MCF 10A (cell line): ENCODE results near the gene HEPACAM2. TPM values are rescaled to one million over a fixed set of nuclear protein-coding genes. Genes with fewer than 3 reads are reported as not detected.

Experiments
- BruUV-seq: library from RNA; stranded (reverse); fragments of 400-500 nt; replicated peaks from 2 replicates; lab custom pipeline; 2021; lab: Mats Ljungman, UMichigan
- CTCF ChIA-PET: fragments of 300-600 bp; sonication (Branson Sonifier 250); formaldehyde crosslinking; extraction: SDS; loops from one replicate; lab custom pipeline; 2021; ENCODE audit warnings: antibody characterized with exemption, inconsistent platforms; lab: Yijun Ruan, JAX
- POLR2A ChIA-PET: fragments of 300-600, 350-650 bp; sonication (Branson Sonifier 250); formaldehyde crosslinking; extraction: SDS; loops from one replicate; lab custom pipeline; 2020; ENCODE audit warnings: antibody characterized with exemption, inconsistent platforms; lab: Yijun Ruan, JAX
- DNase-seq: peaks from one replicate; pipeline ENCODE4 v3.0.0-alpha.2; 2018; ENCODE audit not compliant: unreplicated experiment
- H3K27ac Mint-ChIP-seq: one replicate; pipeline ENCODE4 v1.8.0; 2022; ENCODE audit warnings: mild to moderate bottlenecking, low read depth, mixed read lengths; ENCODE audit not compliant: unreplicated experiment
- H3K27me3 Mint-ChIP-seq: one replicate; pipeline ENCODE4 v1.8.0; 2022; ENCODE audit warnings: mixed read lengths; ENCODE audit not compliant: insufficient read depth, unreplicated experiment
- H3K36me3 Mint-ChIP-seq: one replicate; pipeline ENCODE4 v1.8.0; 2022; ENCODE audit warnings: mild to moderate bottlenecking, moderate library complexity, mixed read lengths; ENCODE audit not compliant: insufficient read depth, unreplicated experiment
- H3K4me1 Mint-ChIP-seq: one replicate; pipeline ENCODE4 v1.8.0; 2022; ENCODE audit warnings: mixed read lengths; ENCODE audit not compliant: insufficient read depth, unreplicated experiment
- H3K4me3 Mint-ChIP-seq: one replicate; pipeline ENCODE4 v1.8.0; 2022; ENCODE audit warnings: mild to moderate bottlenecking, moderate library complexity, mixed read lengths; ENCODE audit not compliant: unreplicated experiment
- H3K9me3 Mint-ChIP-seq: one replicate; pipeline ENCODE4 v1.8.0; 2022; ENCODE audit warnings: mixed read lengths; ENCODE audit not compliant: unreplicated experiment
- intact Hi-C: fragments of 100-400 bp; cut with micrococcal nuclease; formaldehyde crosslinking; loops from 2 replicates; pipeline ENCODE4 v1.14.1; 2022
- total RNA-seq: library from RNA; stranded (reverse); gene quantifications from 2 replicates; pipeline ENCODE4 v1.2.3, GENCODE V29; 2022
- TF ChIP-seq, protein P1 (sequence below): fragments of 200-600 bp; IDR thresholded peaks from one replicate; pipeline ENCODE4 v1.8.0; 2022; ENCODE audit warnings: antibody characterized with exemption, mild to moderate bottlenecking; ENCODE audit not compliant: unreplicated experiment

Gene HEPACAM2
- total RNA-seq, 1 experiment from 2014 or later = not detected

- H3K36me3 Mint-ChIP-seq = no peaks in the 10 kb centered on the region
Measured at GRCh38 chr7:93249491-93250148, 23.4 kb upstream of the HEPACAM2 start.

GRCh38 chr7:93245525-93246432 is 19.5 kb upstream of the HEPACAM2 start:
- POLR2A ChIA-PET = interaction anchor here (0.7 to 1.3 kb wide), 2 partner anchors 14 to 121 kb away, joined by 3 to 4 read pairs; partner anchors contain the start of gene VPS50
- Mint-ChIP-seq H3K27ac (no peak overlapping the region), H3K4me3 (no peak overlapping the region), H3K9me3 (no peaks in the 10 kb centered on the region), H3K36me3 (no peaks in the 10 kb centered on the region), H3K4me1 (no peaks in the 10 kb centered on the region), H3K27me3 (no peaks in the 10 kb centered on the region)
- DNase-seq = peak; percentile 34
- no TSS peak for BruUV-seq
- intact Hi-C loops = loop anchor here (1.0 to 2.0 kb wide), 3 partner anchors 129 to 306 kb away; no protein-coding TSS in a partner anchor
- CTCF ChIA-PET = interaction anchor here (0.6 to 4.5 kb wide), 18 partner anchors 9 to 885 kb away, joined by 3 to 32 read pairs (median 4); partner anchors contain the start of gene VPS50
- TF ChIP-seq, protein P1, sequence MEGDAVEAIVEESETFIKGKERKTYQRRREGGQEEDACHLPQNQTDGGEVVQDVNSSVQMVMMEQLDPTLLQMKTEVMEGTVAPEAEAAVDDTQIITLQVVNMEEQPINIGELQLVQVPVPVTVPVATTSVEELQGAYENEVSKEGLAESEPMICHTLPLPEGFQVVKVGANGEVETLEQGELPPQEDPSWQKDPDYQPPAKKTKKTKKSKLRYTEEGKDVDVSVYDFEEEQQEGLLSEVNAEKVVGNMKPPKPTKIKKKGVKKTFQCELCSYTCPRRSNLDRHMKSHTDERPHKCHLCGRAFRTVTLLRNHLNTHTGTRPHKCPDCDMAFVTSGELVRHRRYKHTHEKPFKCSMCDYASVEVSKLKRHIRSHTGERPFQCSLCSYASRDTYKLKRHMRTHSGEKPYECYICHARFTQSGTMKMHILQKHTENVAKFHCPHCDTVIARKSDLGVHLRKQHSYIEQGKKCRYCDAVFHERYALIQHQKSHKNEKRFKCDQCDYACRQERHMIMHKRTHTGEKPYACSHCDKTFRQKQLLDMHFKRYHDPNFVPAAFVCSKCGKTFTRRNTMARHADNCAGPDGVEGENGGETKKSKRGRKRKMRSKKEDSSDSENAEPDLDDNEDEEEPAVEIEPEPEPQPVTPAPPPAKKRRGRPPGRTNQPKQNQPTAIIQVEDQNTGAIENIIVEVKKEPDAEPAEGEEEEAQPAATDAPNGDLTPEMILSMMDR = peak; percentile 40

More at GRCh38 chr7:93249491-93250148, 23.4 kb upstream of the HEPACAM2 start:
- Mint-ChIP-seq H3K4me1 (no peaks in the 10 kb centered on the region), H3K4me3 (no peak overlapping the region), H3K9me3 (no peaks in the 10 kb centered on the region), H3K27ac (no peak overlapping the region), H3K27me3 (no peaks in the 10 kb centered on the region)
- TF ChIP-seq, protein P1 = no peak
- BruUV-seq = no TSS peak
- no peak for DNase-seq
- POLR2A ChIA-PET = no interaction called here
- CTCF ChIA-PET = interaction anchor here (0.7 kb wide), 2 partner anchors 610 to 1040 kb away, joined by 3 read pairs; no protein-coding TSS in a partner anchor
- intact Hi-C loops = no loop called here

DNA sequence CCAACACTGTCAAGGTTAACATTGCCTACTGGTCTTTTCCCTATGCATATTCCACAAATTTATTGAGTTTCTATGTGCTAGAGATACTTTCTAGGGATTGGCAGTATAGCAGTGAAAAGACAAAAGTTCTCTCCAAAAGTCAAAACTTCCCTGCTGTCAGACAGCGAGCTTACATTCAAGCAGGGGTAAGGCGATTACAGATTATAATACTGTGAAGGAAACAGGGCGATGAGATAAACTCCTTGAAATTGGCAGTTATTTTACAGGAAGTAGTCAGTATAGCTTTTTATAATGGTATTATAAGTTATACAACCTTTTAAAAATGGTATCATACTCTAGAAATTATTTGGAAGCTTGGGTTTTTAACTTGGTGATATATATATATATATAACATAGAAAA is 15.8 kb upstream of the HEPACAM2 start:
- Mint-ChIP-seq H3K4me3 (no peak overlapping the region), H3K27ac (no peak overlapping the region), H3K36me3 (no peaks in the 10 kb centered on the region), H3K9me3 (no peaks in the 10 kb centered on the region), H3K4me1 (no peaks in the 10 kb centered on the region), H3K27me3 (no peaks in the 10 kb centered on the region)
- ChIA-PET CTCF (interaction anchor here (0.8 to 3.9 kb wide), 5 partner anchors 13 to 845 kb away, joined by 3 to 15 read pairs (median 5); no protein-coding TSS in a partner anchor), POLR2A (interaction anchor here (0.5 to 2.4 kb wide), 2 partner anchors 10 to 73 kb away, joined by 3 to 14 read pairs; partner anchors contain the start of gene VPS50)
- TF ChIP-seq, protein P1 = no peak
- BruUV-seq = no TSS peak
- no peak for DNase-seq
- intact Hi-C loops = no loop called here
